ENCODE measurements around the gene WNT7B. TPM values are rescaled to one million over a fixed set of nuclear protein-coding genes. Genes with fewer than 3 reads are reported as not detected.

The WNT7B gene
- total and polyA plus RNA-seq, 10 donors: not detected

- H3K36me3 ChIP-seq: no peaks in the 10 kb centered on the region
- H3K27ac ChIP-seq: no peak overlapping the region
- TF ChIP-seq POLR2A (IDR thresholded peaks at IDR 0.05) (no peak), CTCF (IDR thresholded peaks at IDR 0.05 in 8 of 11, conservative IDR thresholded peaks at IDR 0.05 in 3 of 11) (no peak), POLR2AphosphoS5 (IDR thresholded peaks at IDR 0.05) (no peak)
- no peak for DNase-seq
- 3 to 8% (median 5%) methylated on average over 28 to 80 of the region's 80 CpGs for WGBS, 5 donors
- H3K4me1 ChIP-seq: peaks cover 25 to 77% (median 59%) of the 10 kb centered on the region in 6 donors
- H3K27me3 ChIP-seq (replicated peaks in 1 of 7): peaks cover 3 to 87% (median 78%) of the 10 kb centered on the region in 7 donors
- intact Hi-C loops (cut with DNase I; ENCODE audit: low total_unique reads): no loop called here
- peak overlapping the region in 1 of 8 donors; percentile 58 for H3K4me3 ChIP-seq
- no peaks in the 10 kb centered on the region for H3K9me3 ChIP-seq
These were observed 1.5 kb downstream of the WNT7B start for GRCh38 chr22:45975164-45976161.

GRCh38 chr22:45974498-45974897 lies 2.5 kb downstream of the WNT7B start:
- peaks cover 25 to 78% (median 59%) of the 10 kb centered on the region in 6 donors for H3K4me1 ChIP-seq
- no peak overlapping the region for H3K27ac ChIP-seq
- H3K36me3 ChIP-seq: no peaks in the 10 kb centered on the region
- peaks cover 3 to 97% (median 88%) of the 10 kb centered on the region in 7 donors for H3K27me3 ChIP-seq (replicated peaks in 1 of 7)
- H3K9me3 ChIP-seq: no peaks in the 10 kb centered on the region
- DNase-seq: no peak
- WGBS, 5 donors: 10 to 50% (median 16%) methylated on average over 2 to 4 of the region's 4 CpGs
- no peak for TF ChIP-seq CTCF (IDR thresholded peaks at IDR 0.05 in 8 of 11, conservative IDR thresholded peaks at IDR 0.05 in 3 of 11)
- TF ChIP-seq POLR2A (IDR thresholded peaks at IDR 0.05): no peak
- no peak for TF ChIP-seq POLR2AphosphoS5 (IDR thresholded peaks at IDR 0.05)
- intact Hi-C loops (cut with DNase I; ENCODE audit: low total_unique reads): no loop called here
- no peak overlapping the region for H3K4me3 ChIP-seq

- H3K4me1 ChIP-seq: peaks cover 14 to 62% (median 44%) of the 10 kb centered on the region in 6 donors
- TF ChIP-seq POLR2A (IDR thresholded peaks at IDR 0.05) (no peak), CTCF (IDR thresholded peaks at IDR 0.05 in 8 of 11, conservative IDR thresholded peaks at IDR 0.05 in 3 of 11) (no peak), POLR2AphosphoS5 (IDR thresholded peaks at IDR 0.05) (no peak)
- H3K36me3 ChIP-seq: no peaks in the 10 kb centered on the region
- DNase-seq: no peak
- no peaks in the 10 kb centered on the region for H3K9me3 ChIP-seq
- peaks cover 3 to 100% (median 96%) of the 10 kb centered on the region in 7 donors for H3K27me3 ChIP-seq (replicated peaks in 1 of 7)
- intact Hi-C loops (cut with DNase I; ENCODE audit: low total_unique reads): no loop called here
- 40 to 70% (median 56%) methylated on average over 10 of the region's 10 CpGs for WGBS, 5 donors
- H3K4me3 ChIP-seq: no peak overlapping the region
- no peak overlapping the region for H3K27ac ChIP-seq
These were observed 4.1 kb downstream of the WNT7B start for GRCh38 chr22:45972889-45973253.

Data from spleen (tissue), 11 donors.